ENCODE data around the gene PWWP2B.
A peak's percentile ranks its signal among the peaks of the same experiment; 100 is the strongest.

The PWWP2B gene

GRCh38 chr10:132421847-132422751 is 25.1 kb downstream of the PWWP2B start:
- H3K27ac ChIP-seq (ENCODE audit: insufficient read depth in 1 of 2, low read depth in 1 of 2, low read length in 2 of 2, poor library complexity in 1 of 2, severe bottlenecking in 2 of 2), result peak overlapping the region; percentile 33 to 79
- H3K4me3 ChIP-seq (ENCODE audit: control insufficient read depth in 1 of 7, extremely low read depth in 1 of 7, insufficient read depth in 4 of 7, low read depth in 2 of 7, low read length in 6 of 7), result peak overlapping the region in 5 of 7 experiments; percentile 19 to 60 (median 54)
- POLR2A ChIA-PET, result interaction anchor here (0.7 to 2.6 kb wide), 10 partner anchors 10 to 33 kb away, joined by 3 to 10 read pairs (median 3); partner anchors contain the start of gene PWWP2B

DNA sequence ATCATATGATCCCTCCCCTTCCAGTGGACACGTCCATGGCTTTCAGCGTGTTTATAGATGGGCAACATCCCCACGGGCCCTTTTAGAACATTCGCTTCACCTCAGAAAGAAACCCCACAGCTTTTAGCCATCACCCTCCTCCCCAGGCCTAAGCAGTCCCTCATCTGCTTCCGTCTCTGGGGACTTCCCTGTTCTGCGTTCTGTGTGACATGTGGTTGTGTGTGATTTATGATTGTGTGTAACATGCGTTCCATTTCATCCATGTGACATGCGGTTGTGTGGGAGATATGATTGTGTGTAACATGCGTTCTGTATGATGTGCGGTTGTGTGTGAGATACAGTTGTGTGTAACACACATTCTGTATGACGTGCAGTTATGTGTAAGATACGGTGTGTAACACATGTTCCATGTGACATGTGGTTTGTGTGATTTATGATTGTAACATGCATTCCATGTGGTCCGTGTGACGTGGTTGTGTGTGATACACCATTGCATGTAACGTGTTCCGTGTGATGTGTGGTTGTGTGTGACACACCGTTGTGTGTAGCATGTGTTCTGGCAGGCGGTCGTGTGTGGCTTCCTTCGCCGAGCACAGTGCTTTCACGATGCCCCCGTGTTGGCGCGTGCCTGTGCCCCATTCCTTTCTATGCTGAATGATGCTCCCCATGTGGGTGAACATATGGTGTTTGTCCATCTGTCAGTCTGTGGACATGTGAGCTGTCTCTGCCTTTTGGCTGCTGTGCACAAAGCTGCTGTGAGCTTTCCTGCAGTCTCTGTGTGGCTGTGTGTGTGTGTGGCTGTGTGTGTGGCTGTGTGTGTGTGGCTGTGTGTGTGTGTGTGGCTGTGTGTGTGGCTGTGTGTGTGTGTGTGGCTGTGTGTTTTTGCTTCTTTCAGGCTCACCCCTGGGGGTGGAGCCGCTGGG is 26.2 kb downstream of the PWWP2B start:
- 18% methylated on average over 9 of the region's 26 CpGs for WGBS (ENCODE audit: insufficient coverage)
- DNase-seq, result peak; percentile 87 to 99 (median 97)
- H3K36me3 ChIP-seq (ENCODE audit: control insufficient read depth in 4 of 4, insufficient read depth in 4 of 4, low read length in 3 of 4), result peaks cover 0 to 12% (median 2%) of the 10 kb centered on the region in 4 experiments
- ChIA-PET CTCF (interaction anchor here (0.9 to 8.2 kb wide), 10 partner anchors 9 to 70 kb away, joined by 3 to 86 read pairs (median 6); no protein-coding TSS in a partner anchor), POLR2A (interaction anchor here (0.7 to 2.6 kb wide), 6 partner anchors 11 to 26 kb away, joined by 3 to 10 read pairs (median 3); partner anchors contain the start of gene PWWP2B)
- H3K9me3 ChIP-seq (ENCODE audit: control extremely low read depth in 1 of 5, control insufficient read depth in 4 of 5, insufficient read depth in 2 of 5, low read depth in 1 of 5, low read length in 4 of 5), result no peaks in the 10 kb centered on the region
- H3K4me1 ChIP-seq (ENCODE audit: control extremely low read depth in 1 of 4, control insufficient read depth in 4 of 4, insufficient read depth in 4 of 4, low read length in 3 of 4), result peaks cover 4 to 63% (median 59%) of the 10 kb centered on the region in 4 experiments
- H3K4me3 ChIP-seq (ENCODE audit: control insufficient read depth in 1 of 7, extremely low read depth in 1 of 7, insufficient read depth in 4 of 7, low read depth in 2 of 7, low read length in 6 of 7), result peak overlapping the region in 2 of 7 experiments; percentile 17 to 60
- peak overlapping the region; percentile 20 to 79 for H3K27ac ChIP-seq (ENCODE audit: insufficient read depth in 1 of 2, low read depth in 1 of 2, low read length in 2 of 2, poor library complexity in 1 of 2, severe bottlenecking in 2 of 2)
- H3K27me3 ChIP-seq (replicated peaks in 2 of 5; ENCODE audit: control insufficient read depth in 4 of 5, insufficient read depth in 5 of 5, low read length in 4 of 5), result no peaks in the 10 kb centered on the region

More at GRCh38 chr10:132421847-132422751, 25.1 kb downstream of the PWWP2B start:
- H3K27me3 ChIP-seq (replicated peaks in 2 of 5; ENCODE audit: control insufficient read depth in 4 of 5, insufficient read depth in 5 of 5, low read length in 4 of 5), result no peaks in the 10 kb centered on the region
- H3K4me1 ChIP-seq (ENCODE audit: control extremely low read depth in 1 of 4, control insufficient read depth in 4 of 4, insufficient read depth in 4 of 4, low read length in 3 of 4), result peaks cover 4 to 74% (median 68%) of the 10 kb centered on the region in 4 experiments
- DNase-seq, result peak in 2 of 3 donors; percentile 52 to 65
- H3K36me3 ChIP-seq (ENCODE audit: control insufficient read depth in 4 of 4, insufficient read depth in 4 of 4, low read length in 3 of 4), result peaks cover 0 to 15% (median 5%) of the 10 kb centered on the region in 4 experiments
- no peaks in the 10 kb centered on the region for H3K9me3 ChIP-seq (ENCODE audit: control extremely low read depth in 1 of 5, control insufficient read depth in 4 of 5, insufficient read depth in 2 of 5, low read depth in 1 of 5, low read length in 4 of 5)
- CTCF ChIA-PET, result interaction anchor here (0.8 to 8.2 kb wide), 10 partner anchors 10 to 122 kb away, joined by 3 to 86 read pairs (median 6); no protein-coding TSS in a partner anchor
- WGBS (ENCODE audit: insufficient coverage), result 21% methylated on average over 26 of the region's 30 CpGs

DNA sequence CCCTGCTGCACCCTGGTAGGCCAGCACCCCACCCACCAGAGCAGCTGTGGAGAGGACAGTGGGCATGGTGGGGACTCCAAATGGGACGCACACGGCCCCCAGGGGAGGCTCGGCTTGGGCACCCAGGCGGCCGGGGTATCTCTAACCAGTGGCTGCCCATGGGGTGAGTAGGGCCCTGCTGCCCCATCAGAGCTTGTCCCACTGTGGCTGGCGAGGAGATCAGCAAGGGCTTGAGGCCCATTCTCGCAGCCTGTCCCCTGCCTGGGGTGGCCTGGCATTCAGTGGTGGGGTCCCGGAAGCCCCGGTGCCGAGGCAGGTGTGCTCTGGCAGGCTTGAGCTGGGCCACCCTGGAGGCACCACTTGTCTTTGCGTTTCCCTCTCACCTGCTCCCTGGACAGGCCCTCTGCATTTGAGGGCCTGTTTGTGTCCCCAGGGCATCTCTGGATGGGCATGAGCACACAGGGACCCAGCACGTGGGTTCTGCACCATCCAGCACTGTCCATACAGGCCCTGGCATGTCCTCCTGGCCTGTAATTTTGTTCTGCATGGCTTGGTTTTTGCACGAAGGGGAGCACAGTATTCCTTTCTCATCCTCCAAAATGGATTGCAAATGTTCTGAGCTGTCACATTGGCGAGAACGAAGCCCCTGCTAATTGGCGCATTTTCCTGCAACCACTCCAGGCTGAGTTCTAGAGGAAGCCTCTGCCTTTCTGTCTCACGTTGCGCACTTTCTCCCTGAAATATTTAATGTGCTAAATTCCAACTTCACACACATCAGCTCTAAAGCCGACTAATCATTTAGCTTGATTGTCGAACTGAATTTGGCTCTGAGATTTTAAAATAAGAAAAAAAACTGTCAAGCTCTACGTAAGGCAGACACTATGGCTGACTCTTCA is 27.2 kb downstream of the PWWP2B start:
- no peak for DNase-seq
- no peaks in the 10 kb centered on the region for H3K9me3 ChIP-seq (ENCODE audit: control extremely low read depth in 1 of 5, control insufficient read depth in 4 of 5, insufficient read depth in 2 of 5, low read depth in 1 of 5, low read length in 4 of 5)
- no peak overlapping the region for H3K4me3 ChIP-seq (ENCODE audit: control insufficient read depth in 1 of 7, extremely low read depth in 1 of 7, insufficient read depth in 4 of 7, low read depth in 2 of 7, low read length in 6 of 7)
- no peaks in the 10 kb centered on the region for H3K27me3 ChIP-seq (replicated peaks in 2 of 5; ENCODE audit: control insufficient read depth in 4 of 5, insufficient read depth in 5 of 5, low read length in 4 of 5)
- peaks cover 0 to 14% (median 1%) of the 10 kb centered on the region in 4 experiments for H3K36me3 ChIP-seq (ENCODE audit: control insufficient read depth in 4 of 4, insufficient read depth in 4 of 4, low read length in 3 of 4)
- H3K27ac ChIP-seq (ENCODE audit: insufficient read depth in 1 of 2, low read depth in 1 of 2, low read length in 2 of 2, poor library complexity in 1 of 2, severe bottlenecking in 2 of 2), result no peak overlapping the region
- ChIA-PET CTCF (interaction anchor here (0.9 to 8.2 kb wide), 6 partner anchors 8 to 71 kb away, joined by 3 to 86 read pairs (median 28); no protein-coding TSS in a partner anchor), POLR2A (no interaction called here)
- WGBS (ENCODE audit: insufficient coverage), result 88% methylated on average over 15 of the region's 21 CpGs
- H3K4me1 ChIP-seq (ENCODE audit: control extremely low read depth in 1 of 4, control insufficient read depth in 4 of 4, insufficient read depth in 4 of 4, low read length in 3 of 4), result peaks cover 4 to 54% (median 52%) of the 10 kb centered on the region in 4 experiments

- WGBS (ENCODE audit: insufficient coverage), result 97% methylated on average over 46 of the region's 61 CpGs
- POLR2A ChIA-PET, result no interaction called here
Measured at GRCh38 chr10:132425029-132425756, 28.2 kb downstream of the PWWP2B start.

DNA sequence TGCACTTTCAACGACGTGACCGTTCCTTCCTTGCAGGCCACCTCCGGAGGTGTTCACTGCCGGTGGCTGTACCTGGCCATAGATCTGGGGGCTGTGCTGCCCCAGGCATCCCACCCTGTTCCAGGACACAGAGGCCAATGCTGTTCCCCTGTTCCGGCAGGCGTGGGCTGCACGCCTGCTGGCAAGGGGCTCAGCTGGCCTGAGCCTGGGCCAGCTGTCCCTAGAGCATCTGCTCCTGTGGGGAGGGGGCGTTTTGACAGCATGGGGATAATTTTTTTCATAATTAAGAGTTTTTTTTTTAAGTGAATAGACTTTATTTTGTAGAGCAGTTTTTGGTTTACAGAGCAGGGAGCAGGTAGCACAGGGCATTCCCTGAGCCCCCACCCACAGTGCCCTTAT is 28.8 kb downstream of the PWWP2B start:
- 92% methylated on average over 8 of the region's 9 CpGs for WGBS (ENCODE audit: insufficient coverage)
- Histone ChIP-seq H3K9me3 (ENCODE audit: control extremely low read depth in 1 of 5, control insufficient read depth in 4 of 5, insufficient read depth in 2 of 5, low read depth in 1 of 5, low read length in 4 of 5) (no peaks in the 10 kb centered on the region), H3K4me3 (ENCODE audit: control insufficient read depth in 1 of 7, extremely low read depth in 1 of 7, insufficient read depth in 4 of 7, low read depth in 2 of 7, low read length in 6 of 7) (no peak overlapping the region), H3K4me1 (ENCODE audit: control extremely low read depth in 1 of 4, control insufficient read depth in 4 of 4, insufficient read depth in 4 of 4, low read length in 3 of 4) (peaks cover 4 to 54% (median 50%) of the 10 kb centered on the region in 4 experiments), H3K27me3 (replicated peaks in 2 of 5; ENCODE audit: control insufficient read depth in 4 of 5, insufficient read depth in 5 of 5, low read length in 4 of 5) (no peaks in the 10 kb centered on the region), H3K36me3 (ENCODE audit: control insufficient read depth in 4 of 4, insufficient read depth in 4 of 4, low read length in 3 of 4) (peaks cover 0 to 14% (median 1%) of the 10 kb centered on the region in 4 experiments), H3K27ac (ENCODE audit: insufficient read depth in 1 of 2, low read depth in 1 of 2, low read length in 2 of 2, poor library complexity in 1 of 2, severe bottlenecking in 2 of 2) (no peak overlapping the region)
- DNase-seq, result no peak
- POLR2A ChIA-PET, result no interaction called here
- CTCF ChIA-PET, result no interaction called here

More at GRCh38 chr10:132425029-132425756, 28.2 kb downstream of the PWWP2B start:
- no peak overlapping the region for H3K4me3 ChIP-seq (ENCODE audit: control insufficient read depth in 1 of 7, extremely low read depth in 1 of 7, insufficient read depth in 4 of 7, low read depth in 2 of 7, low read length in 6 of 7)
- no peak for DNase-seq
- CTCF ChIA-PET, result interaction anchor here (2.0 to 8.2 kb wide), 5 partner anchors 7 to 26 kb away, joined by 5 to 86 read pairs (median 33); no protein-coding TSS in a partner anchor
- no peak overlapping the region for H3K27ac ChIP-seq (ENCODE audit: insufficient read depth in 1 of 2, low read depth in 1 of 2, low read length in 2 of 2, poor library complexity in 1 of 2, severe bottlenecking in 2 of 2)
- H3K9me3 ChIP-seq (ENCODE audit: control extremely low read depth in 1 of 5, control insufficient read depth in 4 of 5, insufficient read depth in 2 of 5, low read depth in 1 of 5, low read length in 4 of 5), result no peaks in the 10 kb centered on the region
- H3K4me1 ChIP-seq (ENCODE audit: control extremely low read depth in 1 of 4, control insufficient read depth in 4 of 4, insufficient read depth in 4 of 4, low read length in 3 of 4), result peaks cover 4 to 56% (median 54%) of the 10 kb centered on the region in 4 experiments
- peaks cover 0 to 14% (median 1%) of the 10 kb centered on the region in 4 experiments for H3K36me3 ChIP-seq (ENCODE audit: control insufficient read depth in 4 of 4, insufficient read depth in 4 of 4, low read length in 3 of 4)
- H3K27me3 ChIP-seq (replicated peaks in 2 of 5; ENCODE audit: control insufficient read depth in 4 of 5, insufficient read depth in 5 of 5, low read length in 4 of 5), result no peaks in the 10 kb centered on the region

Data from common myeloid progenitor, CD34-positive (primary cell).